Daoy (cell line): ENCODE results near the gene CCDC92. TPM values are rescaled to one million over a fixed set of nuclear protein-coding genes. Genes with fewer than 3 reads are reported as not detected.

Source experiments
- DNase-seq: peaks from one replicate; pipeline ENCODE4 v3.0.0-alpha.2; 2015; ENCODE audit warnings: low read depth
- total RNA-seq: library from RNA; depleted of rRNA; stranded (reverse); fragments of >200 nt; shearing (Covaris generic); gene quantifications from 2 replicates; pipeline ENCODE4 v1.2.3, GENCODE V29; 2014; rRNA removed

Gene CCDC92
- total RNA-seq, 1 experiment from 2014 or later, result 7.7 TPM

GRCh38 chr12:123890536-123890902 is 82.1 kb downstream of the CCDC92 start:
- no peak for DNase-seq

GRCh38 chr12:123889848-123890535 is 82.6 kb downstream of the CCDC92 start:
- no peak for DNase-seq

GRCh38 chr12:123888989-123889388 is 83.6 kb downstream of the CCDC92 start:
- no peak for DNase-seq

GRCh38 chr12:123886931-123887582 is 85.6 kb downstream of the CCDC92 start:
- no peak for DNase-seq

GRCh38 chr12:123886258-123886657 is 86.4 kb downstream of the CCDC92 start:
- no peak for DNase-seq

Other genes starting within 250 kb of the CCDC92 start
- 0.06 TPM in 1 of 2 replicates, not detected in the other for gene DNAH10, start 210.5 kb downstream of the CCDC92 start, total RNA-seq
- 50.4 and 50.9 TPM in 2 replicates for gene ZNF664, start 384 bp upstream of the CCDC92 start, total RNA-seq